Ecto neural progenitor cell (in vitro differentiated cells): ENCODE results near the gene HHAT.

Source experiments
- DNase-seq: peaks from one replicate; pipeline ENCODE4 v3.0.0-alpha.2; 2018; ENCODE audit warnings: low spot score

The HHAT gene

GRCh38 chr1:210440081-210440480, 111.4 kb downstream of the HHAT start:
- no peak for DNase-seq

GRCh38 chr1:210441028-210441427, 112.3 kb downstream of the HHAT start:
- no peak for DNase-seq

- no peak for DNase-seq
Measured at GRCh38 chr1:210445485-210445884, 116.8 kb downstream of the HHAT start.

- no peak for DNase-seq
Measured at GRCh38 chr1:210445931-210446330, 117.2 kb downstream of the HHAT start.

- DNase-seq = peak; percentile 52
Measured at GRCh38 chr1:210446479-210446878, 117.8 kb downstream of the HHAT start.

GRCh38 chr1:210447456-210448057, 118.9 kb downstream of the HHAT start:
- no peak for DNase-seq

GRCh38 chr1:210448297-210448892, 119.7 kb downstream of the HHAT start:
- DNase-seq = no peak

- DNase-seq = no peak
Measured at GRCh38 chr1:210455840-210456603, 127.3 kb downstream of the HHAT start.

- DNase-seq = no peak
Measured at GRCh38 chr1:210456731-210457255, 128.1 kb downstream of the HHAT start.

GRCh38 chr1:210457568-210457967, 128.9 kb downstream of the HHAT start:
- no peak for DNase-seq

- DNase-seq = no peak
Measured at GRCh38 chr1:210464519-210465039, 135.9 kb downstream of the HHAT start.

- no peak for DNase-seq
Measured at GRCh38 chr1:210465150-210465549, 136.4 kb downstream of the HHAT start.

- no peak for DNase-seq
Measured at GRCh38 chr1:210467440-210468043, 138.8 kb downstream of the HHAT start.

GRCh38 chr1:210469441-210469840, 140.7 kb downstream of the HHAT start:
- DNase-seq = no peak

- DNase-seq = no peak
Measured at GRCh38 chr1:210475321-210475720, 146.6 kb downstream of the HHAT start.

- no peak for DNase-seq
Measured at GRCh38 chr1:210475806-210476205, 147.1 kb downstream of the HHAT start.

- no peak for DNase-seq
Measured at GRCh38 chr1:210476730-210477129, 148.0 kb downstream of the HHAT start.

- DNase-seq = no peak
Measured at GRCh38 chr1:210477328-210477924, 148.7 kb downstream of the HHAT start.

GRCh38 chr1:210478820-210479219, 150.1 kb downstream of the HHAT start:
- DNase-seq = no peak

GRCh38 chr1:210482491-210482890, 153.8 kb downstream of the HHAT start:
- no peak for DNase-seq

- no peak for DNase-seq
Measured at GRCh38 chr1:210482945-210483617, 154.4 kb downstream of the HHAT start.
